NCI-H1417 treated with DMSO at 0.1 percent for 48 hours (cell line): Measurements from ENCODE around the gene GAPVD1.
A peak's percentile ranks its signal among the peaks of the same experiment; 100 is the strongest.
"Not testable (repeated sequence)": the region's sequence is repeated elsewhere in the genome, so short reads cannot be mapped to it uniquely, and the experiment has no call there.

Source experiments
- DNase-seq: peaks from one replicate; lab custom pipeline; 2025; lab: John Stamatoyannopoulos, UW

Gene GAPVD1

GRCh38 chr9:125316359-125316758, 54.7 kb downstream of the GAPVD1 start:
- not testable (repeated sequence) for DNase-seq

- DNase-seq: no peak
These were observed 56.1 kb downstream of the GAPVD1 start for GRCh38 chr9:125317704-125318103.

DNA sequence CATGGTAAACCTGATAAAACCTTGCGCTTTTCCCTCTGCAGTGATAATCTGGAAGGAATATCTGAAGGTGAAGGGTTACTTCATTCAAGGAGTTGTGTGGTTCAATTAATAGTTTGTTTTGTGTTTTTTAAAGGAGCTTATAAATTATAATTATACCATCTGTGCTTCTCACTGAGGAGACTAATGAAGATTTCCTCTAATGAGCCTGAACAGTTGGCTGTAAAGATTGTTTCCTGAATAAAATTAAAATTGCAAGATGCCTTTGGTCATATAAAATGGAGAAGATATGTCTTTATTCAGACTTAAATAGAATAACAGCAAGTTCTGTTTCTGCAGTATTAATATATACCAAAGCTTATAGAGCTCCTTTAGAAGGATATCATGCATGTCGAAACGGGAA, 59.9 kb downstream of the GAPVD1 start:
- no peak for DNase-seq

GRCh38 chr9:125323615-125324014, 62.0 kb downstream of the GAPVD1 start:
- no peak for DNase-seq

DNA sequence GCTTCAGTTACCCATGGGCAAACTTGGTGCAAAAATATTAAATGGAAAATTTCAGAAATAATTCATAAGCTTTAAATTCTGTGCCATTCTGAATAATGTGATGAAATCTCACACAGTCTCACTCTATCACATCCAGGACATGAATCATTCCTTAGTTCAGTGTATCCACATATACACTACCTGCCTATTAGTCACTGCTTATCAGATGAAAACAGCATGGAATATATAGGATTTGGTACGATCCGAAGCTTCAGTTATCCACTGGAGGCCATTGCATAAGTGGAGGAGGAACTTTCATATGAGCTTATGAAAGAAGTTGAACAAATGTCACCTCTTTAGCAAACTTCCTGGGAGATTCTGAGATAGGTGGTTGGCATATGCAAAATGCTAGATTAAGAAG, 64.2 kb downstream of the GAPVD1 start:
- DNase-seq: no peak

DNA sequence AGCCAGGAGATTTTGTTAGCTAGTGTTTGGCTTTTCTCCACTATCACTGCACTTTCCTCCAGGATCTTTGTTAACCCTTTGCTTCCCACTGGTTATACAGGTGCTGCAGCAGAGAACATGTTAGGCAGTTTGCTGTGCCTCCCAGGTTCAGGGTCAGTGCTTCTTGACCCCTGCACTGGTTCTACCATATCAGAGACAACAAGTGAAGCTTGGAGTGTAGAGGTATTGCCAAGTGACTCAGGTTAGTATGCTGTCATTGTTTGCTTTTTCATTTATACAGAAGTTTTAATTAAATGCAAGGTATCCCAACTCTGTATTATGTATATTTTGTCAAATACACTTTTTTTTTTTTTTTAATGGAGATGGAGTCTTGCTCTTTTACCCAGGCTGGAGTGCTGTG, 68.4 kb downstream of the GAPVD1 start:
- no peak for DNase-seq

GRCh38 chr9:125330587-125330986, 69.0 kb downstream of the GAPVD1 start:
- no peak for DNase-seq

- no peak for DNase-seq
These were observed 70.9 kb downstream of the GAPVD1 start for GRCh38 chr9:125332527-125332926.

- no peak for DNase-seq
These were observed 75.6 kb downstream of the GAPVD1 start for GRCh38 chr9:125337236-125337635.

GRCh38 chr9:125338929-125339328, 77.3 kb downstream of the GAPVD1 start:
- no peak for DNase-seq

- no peak for DNase-seq
These were observed 79.9 kb downstream of the GAPVD1 start for GRCh38 chr9:125341566-125341965.

DNA sequence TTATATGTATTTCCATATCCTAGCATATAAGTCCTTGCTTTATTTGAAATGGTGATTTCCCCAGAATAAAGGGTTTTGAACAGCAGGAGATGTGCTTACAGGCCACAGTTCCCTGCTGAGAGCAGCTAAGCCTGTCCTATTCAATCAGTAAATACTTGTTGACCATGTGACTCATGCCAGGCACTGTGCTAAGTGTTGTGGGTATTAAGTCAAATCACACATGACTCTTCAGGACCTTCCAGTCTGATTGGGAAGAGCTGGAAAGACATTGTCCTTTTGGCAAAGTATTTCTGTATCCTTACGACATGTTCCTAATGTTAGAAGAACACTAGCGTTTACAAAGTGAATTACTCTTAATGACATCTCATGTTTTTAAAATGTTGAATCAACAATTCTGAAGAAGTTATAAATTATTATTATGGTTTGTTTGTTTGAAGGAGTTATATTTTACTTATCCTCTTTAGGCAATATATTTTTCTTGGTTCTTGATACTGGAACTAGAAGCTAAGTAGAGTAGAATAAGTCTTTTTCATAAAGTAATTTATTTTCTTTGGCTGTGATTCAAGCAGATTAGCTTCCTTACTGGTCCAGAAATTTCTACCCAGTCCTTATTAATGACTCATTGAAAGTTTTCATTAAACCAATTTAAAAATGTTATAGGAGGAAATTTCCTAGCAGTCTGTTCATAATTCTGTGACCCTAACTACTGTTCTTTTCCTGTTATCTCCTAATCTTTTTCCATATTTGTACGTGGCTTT, 82.1 kb downstream of the GAPVD1 start:
- DNase-seq: peak; percentile 66

GRCh38 chr9:125346080-125346732, 84.6 kb downstream of the GAPVD1 start:
- no peak for DNase-seq

- no peak for DNase-seq
These were observed 94.0 kb downstream of the GAPVD1 start for GRCh38 chr9:125355601-125356000.

- no peak for DNase-seq
These were observed 94.4 kb downstream of the GAPVD1 start for GRCh38 chr9:125356032-125356431.

DNA sequence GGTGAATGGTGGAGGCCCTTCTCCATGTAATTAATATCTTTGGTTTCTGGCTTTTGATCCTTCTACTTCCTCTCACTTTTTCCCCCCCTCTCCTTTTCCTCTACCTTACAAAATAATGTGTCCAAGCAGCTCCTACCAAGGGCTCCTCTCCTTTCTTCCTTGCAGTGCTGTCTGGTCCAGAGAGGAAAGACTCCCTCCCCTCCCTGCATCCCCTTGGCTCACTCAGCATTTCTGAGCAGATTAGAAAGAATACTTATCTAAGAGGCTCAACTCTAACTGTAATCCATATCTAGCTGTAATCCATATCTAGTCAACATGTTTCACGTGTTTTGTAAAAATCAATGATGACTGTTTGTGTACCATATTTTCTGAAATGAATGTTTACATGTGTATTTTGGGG, 97.4 kb downstream of the GAPVD1 start:
- DNase-seq: no peak

DNA sequence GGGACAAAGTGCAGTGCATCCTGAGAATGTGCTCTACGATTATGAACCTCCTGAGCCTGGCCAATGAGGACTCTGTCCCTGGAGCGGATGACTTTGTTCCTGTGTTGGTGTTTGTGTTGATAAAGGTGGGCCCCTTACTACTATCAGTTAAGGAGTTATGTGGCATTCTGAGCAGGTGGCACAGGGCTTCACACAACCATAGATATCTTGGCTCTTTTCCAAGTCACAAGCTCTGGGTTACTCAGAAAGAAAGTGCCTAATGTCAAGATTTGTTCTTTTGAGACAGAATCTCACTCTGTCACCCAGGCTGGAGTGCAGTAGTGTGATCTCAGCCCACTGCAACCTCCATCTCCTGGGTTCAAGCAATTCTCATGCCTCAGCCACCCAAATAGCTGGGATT, 99.0 kb downstream of the GAPVD1 start:
- no peak for DNase-seq

- DNase-seq: no peak
These were observed 100.4 kb downstream of the GAPVD1 start for GRCh38 chr9:125361837-125362531.

- DNase-seq: no peak
These were observed 105.0 kb downstream of the GAPVD1 start for GRCh38 chr9:125366676-125367075.

DNA sequence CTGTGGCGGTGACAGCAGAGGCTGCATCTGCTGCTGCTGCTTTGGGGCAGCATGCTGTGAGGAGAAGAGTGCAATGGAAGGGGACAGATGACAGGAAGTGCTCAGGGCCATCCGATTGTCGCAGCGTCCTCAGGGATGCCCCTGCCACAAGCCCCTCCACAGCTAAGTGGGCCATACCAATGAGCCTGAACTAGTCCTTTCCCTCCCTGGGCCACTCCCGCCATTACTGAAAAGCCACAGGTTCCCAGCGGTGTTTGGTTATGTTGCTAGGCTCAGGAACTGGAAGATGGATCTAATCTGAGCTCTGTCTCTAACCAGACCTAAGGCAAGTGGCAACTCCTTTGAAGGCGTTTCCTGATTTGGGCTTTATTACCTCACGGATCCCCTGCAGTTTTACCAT, 109.2 kb downstream of the GAPVD1 start:
- no peak for DNase-seq

DNA sequence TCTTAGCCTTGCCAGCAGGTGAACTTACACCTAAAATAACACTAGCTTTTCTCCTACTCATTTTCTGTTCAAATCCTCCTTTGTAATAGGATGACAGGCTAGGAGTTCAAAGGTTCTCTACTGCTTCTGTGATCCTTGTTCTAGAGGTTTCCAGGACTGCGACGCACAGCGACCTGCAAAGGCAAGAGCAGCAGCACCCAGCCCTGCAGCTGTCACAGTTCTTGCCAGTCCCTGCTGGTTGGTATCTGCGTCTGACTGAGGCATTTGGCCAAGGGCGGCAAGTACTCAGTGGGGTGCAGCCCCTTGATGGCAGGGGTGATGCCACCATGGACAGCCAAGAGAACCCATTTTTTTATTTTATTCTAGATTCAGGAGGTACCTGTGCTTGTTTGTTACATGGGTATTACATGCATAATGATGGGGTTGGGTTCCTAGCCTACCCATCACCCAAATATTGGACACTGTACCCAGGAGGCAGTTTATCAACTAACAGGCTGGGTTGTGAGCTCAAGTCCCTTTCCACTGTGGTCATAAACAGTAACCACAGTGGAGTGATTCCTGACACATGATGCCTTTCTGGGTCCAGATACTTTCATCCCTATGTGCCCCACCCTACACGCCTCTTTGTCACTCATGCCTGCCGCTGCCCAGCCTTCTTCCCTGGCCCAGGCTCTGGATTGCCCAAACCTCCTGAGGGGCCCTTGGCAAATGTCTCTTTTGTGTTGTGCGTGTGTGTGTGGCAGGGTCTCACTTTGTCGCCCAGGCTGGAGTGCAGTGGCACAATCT, 111.0 kb downstream of the GAPVD1 start:
- DNase-seq: no peak
